Measurements from ENCODE around the gene EYA2.

EYA2 gene

DNA sequence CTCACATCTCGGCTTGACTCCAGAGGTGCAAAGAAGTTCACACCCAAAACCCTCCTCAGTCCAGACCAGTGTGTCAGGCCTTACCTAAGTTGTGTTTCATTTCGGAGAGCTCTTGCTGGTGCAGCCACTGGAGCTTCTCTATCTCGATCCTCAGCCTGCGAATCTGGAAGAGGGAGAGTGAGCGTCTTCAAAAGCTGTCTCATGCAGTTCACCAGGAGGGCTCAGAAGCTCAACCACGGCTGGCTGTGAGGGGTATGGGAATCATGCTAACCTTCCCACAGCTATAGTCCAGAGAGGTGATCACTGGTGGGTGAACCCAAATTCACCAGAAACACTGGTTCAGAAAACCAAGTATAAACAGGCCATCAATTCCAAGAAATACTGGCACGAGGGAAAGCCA lies 332.5 kb downstream of the EYA2 start:
- DNase-seq (ENCODE audit: low spot score) = no peak

DNA sequence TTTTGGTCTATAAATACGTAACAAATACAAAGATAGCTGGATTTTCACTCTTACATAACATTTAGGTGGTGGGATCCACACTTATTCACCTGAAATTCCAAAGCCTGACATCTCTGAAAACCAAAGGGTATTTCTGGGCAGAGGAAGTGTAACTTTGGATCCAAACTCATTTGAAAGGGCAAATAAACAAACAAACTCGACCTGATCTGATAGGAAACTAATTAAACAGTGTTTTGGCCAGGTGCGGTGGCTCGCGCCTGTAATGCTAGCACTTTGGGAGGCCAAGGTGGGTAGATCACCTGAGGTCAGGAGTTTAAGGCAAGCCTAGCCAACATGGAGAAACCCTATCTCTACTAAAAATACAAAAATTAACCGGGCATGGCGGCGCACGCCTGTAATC lies 332.9 kb downstream of the EYA2 start:
- no peak for DNase-seq (ENCODE audit: low spot score)

DNA sequence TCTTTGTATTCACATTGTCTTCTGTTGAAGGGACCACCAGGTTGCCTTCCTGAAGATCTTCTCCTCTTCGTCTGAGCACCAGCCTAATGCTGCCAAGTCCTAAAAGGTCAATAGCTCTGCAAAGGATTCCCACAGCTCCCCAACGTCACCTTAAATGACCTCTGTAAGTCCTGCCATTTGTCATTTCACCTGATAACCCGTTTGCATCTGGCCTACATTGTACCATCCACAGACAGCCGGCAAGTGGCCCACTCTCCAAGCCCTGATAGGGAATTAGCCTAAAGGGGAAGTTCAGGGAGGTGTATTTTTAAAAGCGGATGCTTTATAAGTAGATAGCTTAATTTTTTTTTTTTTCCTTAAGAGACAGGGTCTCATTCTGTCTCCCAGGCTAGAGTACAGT lies 334.0 kb downstream of the EYA2 start:
- no peak for DNase-seq (ENCODE audit: low spot score)

DNA sequence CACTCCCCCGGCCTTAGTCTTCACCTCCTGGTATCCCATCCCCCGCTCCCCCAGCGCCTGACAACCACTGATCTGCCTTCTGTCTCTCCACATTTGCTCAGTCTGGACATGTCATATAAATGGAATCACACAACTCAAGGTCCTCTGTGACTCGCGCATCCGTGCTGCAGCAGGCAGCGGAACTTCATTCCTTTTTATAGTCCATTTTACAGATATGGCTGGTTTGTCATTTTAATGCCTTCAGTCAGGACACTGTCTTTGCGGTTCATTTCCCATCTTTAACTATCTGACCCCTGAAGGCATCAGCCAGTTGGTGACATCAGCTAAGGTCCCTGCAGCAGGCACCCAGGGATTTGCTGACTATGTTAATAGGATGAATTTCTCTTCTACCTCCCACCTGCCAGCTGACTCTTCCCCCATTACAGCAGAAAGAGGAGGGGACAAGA lies 336.2 kb downstream of the EYA2 start:
- no peak for DNase-seq (ENCODE audit: low spot score)

DNA sequence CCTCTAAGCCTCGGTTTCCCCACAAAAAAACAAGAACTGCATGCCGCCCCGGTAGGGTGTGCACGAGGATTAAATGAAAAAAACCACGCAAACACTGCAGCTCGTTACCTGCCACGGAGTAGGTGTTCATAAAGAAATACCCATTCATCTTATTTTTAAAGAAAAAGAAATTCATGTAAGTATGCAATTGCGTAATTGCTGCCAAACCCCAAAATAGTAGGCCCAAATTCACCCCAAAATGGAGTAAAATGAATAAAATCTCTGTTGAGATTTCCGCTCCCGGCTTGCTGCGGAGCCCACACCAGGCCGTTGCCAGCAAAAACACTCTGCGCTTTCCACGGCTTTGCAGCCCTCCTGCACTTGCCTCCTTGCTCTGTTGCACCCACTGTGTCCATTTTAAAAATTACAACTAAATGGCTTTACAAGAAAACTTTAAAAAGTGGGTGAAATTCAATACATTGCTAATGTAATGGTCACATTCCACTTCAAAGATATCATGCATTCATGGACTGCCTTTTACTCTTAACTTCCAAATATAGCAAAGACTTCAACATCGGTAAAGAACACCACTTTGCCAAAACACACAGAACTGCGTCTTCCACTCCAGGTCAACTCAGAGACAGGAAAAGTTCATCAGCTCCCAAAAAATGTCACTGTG lies 336.9 kb downstream of the EYA2 start:
- no peak for DNase-seq (ENCODE audit: low spot score)

DNA sequence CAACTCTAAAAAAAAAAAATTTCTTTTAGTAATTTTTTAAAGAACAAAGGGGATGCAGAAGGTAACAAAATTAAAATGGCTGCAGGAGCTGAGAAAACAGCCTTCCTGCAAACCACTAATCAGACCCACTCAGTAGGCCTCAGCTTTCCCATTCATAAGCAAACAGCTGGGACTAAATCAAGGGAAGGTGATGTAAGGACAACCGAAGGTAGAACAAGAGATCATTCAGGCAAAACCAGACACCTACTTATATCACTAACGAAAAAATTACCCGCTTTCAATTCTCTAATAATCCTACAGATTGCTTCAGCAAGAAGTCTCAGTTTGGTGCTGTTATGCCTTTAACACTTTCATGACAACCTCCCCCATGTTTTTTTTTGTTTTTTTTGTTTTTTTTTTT lies 337.9 kb downstream of the EYA2 start:
- no peak for DNase-seq (ENCODE audit: low spot score)

DNA sequence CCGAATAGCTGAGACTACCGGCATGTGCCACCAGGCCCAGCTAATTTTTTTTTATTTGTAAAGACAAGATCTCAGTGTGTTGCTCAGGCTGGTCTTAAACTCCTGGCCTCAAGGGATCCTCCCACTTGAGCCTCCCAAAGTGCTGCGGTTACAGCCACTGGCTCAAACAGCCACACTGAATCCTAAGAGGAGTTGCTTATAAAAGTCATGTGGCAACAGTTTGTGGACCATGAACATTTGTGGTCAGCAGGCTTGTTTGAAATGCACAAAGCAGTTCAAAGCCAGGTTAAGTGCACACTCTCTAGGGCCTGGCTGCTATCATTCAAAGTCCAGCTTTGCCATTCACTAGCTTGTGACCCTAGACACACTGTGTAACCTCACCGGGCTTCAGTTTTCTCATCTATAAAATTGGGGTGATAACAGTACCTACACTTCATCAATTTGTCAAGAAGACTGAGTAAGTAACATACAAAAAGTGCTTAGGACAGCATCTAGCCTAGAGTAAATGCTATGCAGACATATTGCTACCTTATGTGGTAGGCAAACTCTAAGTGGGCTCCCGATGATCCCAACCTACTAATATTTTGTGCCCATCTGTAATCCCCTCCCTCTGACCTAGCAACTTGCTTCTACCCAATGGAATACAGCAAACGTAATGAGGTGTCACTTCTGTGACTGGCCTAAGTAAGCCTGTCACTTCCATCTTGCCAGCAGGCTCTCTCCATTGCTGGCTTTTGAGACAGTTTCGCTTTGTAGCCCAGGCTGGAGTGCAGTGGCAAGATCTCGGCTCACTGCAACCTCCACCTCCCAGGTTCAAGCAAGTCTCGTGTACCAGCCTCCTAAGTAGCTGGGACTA lies 338.9 kb downstream of the EYA2 start:
- DNase-seq (ENCODE audit: low spot score) = no peak

DNA sequence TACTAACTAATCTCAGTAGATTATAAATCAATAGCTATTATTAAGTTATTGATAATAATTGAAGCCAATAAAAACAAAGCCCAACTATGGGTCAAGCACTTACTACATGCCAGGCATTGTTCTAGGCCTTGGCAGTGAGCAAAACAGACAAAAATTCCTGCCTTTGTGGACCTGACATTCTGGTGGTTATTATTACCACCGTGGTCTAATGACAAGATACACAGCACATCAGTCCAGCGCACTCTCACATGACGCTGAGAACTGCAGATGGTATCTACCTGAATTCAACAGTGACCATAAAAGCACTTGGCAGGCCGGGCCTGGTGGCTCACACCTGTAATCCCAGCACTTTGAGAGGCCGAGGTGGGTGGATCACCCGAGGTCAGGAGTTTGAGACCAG lies 340.5 kb downstream of the EYA2 start:
- DNase-seq (ENCODE audit: low spot score) = no peak

DNA sequence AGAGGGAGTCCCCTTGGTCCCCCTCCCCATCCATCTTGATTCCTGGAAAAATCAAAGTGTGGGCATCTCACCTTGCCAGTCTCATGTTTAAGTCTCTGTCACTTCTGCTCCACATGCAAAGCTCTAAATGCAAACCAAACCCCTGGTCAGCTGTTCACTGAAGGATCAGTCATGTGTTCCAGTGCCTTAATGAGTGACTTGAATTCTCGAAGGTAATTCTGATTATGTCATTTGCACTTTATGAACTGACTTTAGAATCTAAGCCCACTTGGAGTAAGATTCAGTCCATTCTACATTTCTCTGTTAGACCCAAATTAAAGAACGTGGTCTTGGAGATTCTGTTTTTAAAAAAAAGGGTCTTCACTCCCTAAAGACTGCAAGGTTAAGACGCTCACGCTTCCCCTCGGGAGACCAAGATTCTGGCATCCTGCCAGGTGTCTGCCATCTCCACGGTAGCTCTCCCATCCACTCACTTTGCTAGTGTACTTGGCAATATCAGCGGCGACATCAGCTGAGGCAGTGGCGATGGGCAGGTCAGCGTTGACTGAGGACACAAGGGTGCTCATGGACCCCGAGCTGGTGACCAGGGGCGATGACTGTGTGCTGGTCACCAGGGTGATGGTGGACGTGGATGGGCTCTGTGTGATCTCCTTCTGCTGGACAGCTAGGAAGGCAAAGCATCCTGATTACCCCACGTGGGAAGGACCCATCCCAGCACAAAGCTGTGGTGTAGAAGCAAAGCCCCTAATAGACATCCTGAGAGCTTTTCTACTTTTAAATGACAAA lies 341.4 kb downstream of the EYA2 start:
- no peak for DNase-seq (ENCODE audit: low spot score)

DNA sequence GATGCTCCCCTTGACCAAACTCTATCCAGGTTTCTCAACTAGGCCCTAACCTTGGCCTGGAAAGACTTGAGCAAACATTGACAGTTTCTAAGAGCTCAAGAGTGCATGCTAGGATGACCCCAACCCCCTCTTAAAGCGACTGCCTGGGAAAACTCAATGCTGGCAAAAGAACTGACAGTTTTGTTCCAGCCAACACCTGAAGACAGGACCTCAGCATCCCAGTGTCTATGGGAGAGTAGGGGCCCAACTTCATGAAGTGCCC lies 341.9 kb downstream of the EYA2 start:
- DNase-seq (ENCODE audit: low spot score) = no peak

DNA sequence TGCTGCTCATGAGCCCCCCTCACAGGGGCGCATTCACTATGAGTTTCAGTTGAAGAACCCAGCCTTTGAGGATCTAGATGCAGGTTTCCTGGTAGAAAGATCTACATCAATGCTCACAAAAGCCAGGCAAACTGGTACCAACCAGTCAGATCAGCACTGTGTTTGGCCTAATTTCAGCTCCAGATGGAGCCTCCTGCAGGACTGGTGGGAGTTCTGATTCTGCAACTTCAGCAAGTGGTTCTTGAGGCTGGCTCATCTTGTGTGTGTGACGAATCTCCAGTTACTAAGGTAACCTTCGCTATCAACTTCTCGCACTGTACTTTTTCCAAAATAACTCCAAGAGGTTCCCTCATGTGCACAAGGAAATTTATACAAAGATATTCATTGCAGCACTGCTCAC lies 343.1 kb downstream of the EYA2 start:
- DNase-seq (ENCODE audit: low spot score) = no peak

Measured in CD4-positive, alpha-beta T cell treated with Interleukin-6 at 100 ng/mL for 8 hours (primary cell).